Smooth muscle cell (in vitro differentiated cells): ENCODE data around the gene CNTD1. TPM values are rescaled to one million over a fixed set of nuclear protein-coding genes. Genes with fewer than 3 reads are reported as not detected.

Experiments used
- DNase-seq: peaks from one replicate; lab custom pipeline; 2025; ENCODE audit not compliant: unreplicated experiment; lab: John Stamatoyannopoulos, UW
- H2AFZ ChIP-seq: fragments of 200-600 bp; sonication (generic); 2 replicates; pipeline ENCODE4 v1.6.0; 2016; ENCODE audit warnings: antibody characterized with exemption, low read depth, mild to moderate bottlenecking
- H3F3A ChIP-seq: fragments of 200-600 bp; sonication (generic); 2 replicates; pipeline ENCODE4 v1.6.0; 2017; ENCODE audit warnings: antibody characterized with exemption, low read depth
- H3K27ac ChIP-seq: fragments of 200-600 bp; sonication (generic); 2 replicates; pipeline ENCODE4 v1.5.1; 2016; ENCODE audit warnings: low read depth, mild to moderate bottlenecking
- H3K27me3 ChIP-seq: fragments of 200-600 bp; sonication (generic); 2 replicates; pipeline ENCODE4 v1.6.1; 2016; ENCODE audit warnings: low read depth, mild to moderate bottlenecking
- H3K36me3 ChIP-seq: fragments of 200-600 bp; sonication (generic); 2 replicates; pipeline ENCODE4 v1.5.1; 2016; ENCODE audit warnings: low read depth
- H3K4me1 ChIP-seq: fragments of 200-600 bp; sonication (generic); 2 replicates; pipeline ENCODE4 v1.5.1; 2016; ENCODE audit warnings: low read depth
- H3K4me2 ChIP-seq: fragments of 200-600 bp; sonication (generic); 2 replicates; pipeline ENCODE4 v1.6.0; 2016; ENCODE audit warnings: mild to moderate bottlenecking
- H3K4me3 ChIP-seq: fragments of 200-600 bp; sonication (generic); 2 replicates; pipeline ENCODE4 v1.5.1; 2016; ENCODE audit warnings: mild to moderate bottlenecking
- H3K79me2 ChIP-seq: fragments of 200-600 bp; sonication (generic); 2 replicates; pipeline ENCODE4 v1.6.0; 2016; ENCODE audit warnings: low read depth, mild to moderate bottlenecking
- H3K9ac ChIP-seq: fragments of 200-600 bp; sonication (generic); 2 replicates; pipeline ENCODE4 v1.6.0; 2016; ENCODE audit warnings: low read depth
- H3K9me3 ChIP-seq: fragments of 200-600 bp; sonication (generic); replicated peaks from 2 replicates; pipeline ENCODE4 v1.5.1; 2016; ENCODE audit warnings: low read depth
- H4K20me1 ChIP-seq: fragments of 200-600 bp; sonication (generic); 2 replicates; pipeline ENCODE4 v1.6.0; 2016; ENCODE audit warnings: low read depth
- CTCF ChIP-seq: fragments of 200-600 bp; sonication (generic); IDR thresholded peaks from 2 replicates; pipeline ENCODE4 v1.5.1; 2017; ENCODE audit warnings: borderline replicate concordance, mild to moderate bottlenecking, antibody characterized with exemption; ENCODE audit not compliant: insufficient read depth, poor library complexity, severe bottlenecking
- WGBS: methylation state at CpG from one replicate; pipeline ENCODE4 v1.1.7; 2016; ENCODE audit warnings: low lambda C conversion rate; 5-methylcytosine and 5-hydroxymethylcytosine counted together
- polyA plus RNA-seq: library from polyadenylated mRNA; unstranded; fragments of >200 nt; fragmentation: Nextera tagmentation; extraction: Ambion mirVana; gene quantifications from 2 replicates; pipeline ENCODE4 v1.2.1, GENCODE V29; 2016
- total RNA-seq: library from RNA; depleted of rRNA; stranded (reverse); fragments of >200 nt; gene quantifications from 2 replicates; pipeline ENCODE4 v1.2.3, GENCODE V29; 2014

CNTD1 gene
- total and polyA plus RNA-seq, 2 experiments from 2014 or later = 0.17 TPM; not detected in 1

GRCh38 chr17:42846594-42847280, 48.1 kb downstream of the CNTD1 start:
- H3K4me2 ChIP-seq = no peak overlapping the region

GRCh38 chr17:42848093-42848492, 49.4 kb downstream of the CNTD1 start:
- Histone ChIP-seq H3K27ac (no peak overlapping the region), H3K36me3 (no peaks in the 10 kb centered on the region), H3K79me2 (no peaks in the 10 kb centered on the region), H2AFZ (no peak overlapping the region), H3K4me3 (no peak overlapping the region), H3K4me1 (no peaks in the 10 kb centered on the region), H3K9ac (no peak overlapping the region), H3K9me3 (no peaks in the 10 kb centered on the region), H3K27me3 (no peaks in the 10 kb centered on the region), H4K20me1 (peaks cover 6% of the 10 kb centered on the region), H3F3A (no peaks in the 10 kb centered on the region), H3K4me2 (no peak overlapping the region)
- WGBS = 98% methylated on average over 3 of the region's 3 CpGs
- DNase-seq = no peak
- TF ChIP-seq CTCF = no peak

More at GRCh38 chr17:42846594-42847280, 48.1 kb downstream of the CNTD1 start:
- H3K4me3 ChIP-seq = no peak overlapping the region
- TF ChIP-seq CTCF = no peak
- no peak for DNase-seq
- no peaks in the 10 kb centered on the region for H3K79me2 ChIP-seq
- H3K9me3 ChIP-seq = no peaks in the 10 kb centered on the region
- peaks cover 4% of the 10 kb centered on the region for H3K36me3 ChIP-seq
- no peaks in the 10 kb centered on the region for H3K27me3 ChIP-seq
- peaks cover 5% of the 10 kb centered on the region for H3F3A ChIP-seq
- H3K4me1 ChIP-seq = no peaks in the 10 kb centered on the region
- H4K20me1 ChIP-seq = peaks cover 6% of the 10 kb centered on the region
- H3K9ac ChIP-seq = no peak overlapping the region
- 71% methylated on average over 9 of the region's 9 CpGs for WGBS
- no peak overlapping the region for H2AFZ ChIP-seq
- peak overlapping the region; percentile 47 for H3K27ac ChIP-seq

- Histone ChIP-seq H3K79me2 (no peaks in the 10 kb centered on the region), H4K20me1 (peaks cover 6% of the 10 kb centered on the region), H2AFZ (no peak overlapping the region), H3K9ac (no peak overlapping the region), H3K4me2 (no peak overlapping the region), H3K27ac (no peak overlapping the region), H3F3A (no peaks in the 10 kb centered on the region), H3K9me3 (no peaks in the 10 kb centered on the region), H3K27me3 (no peaks in the 10 kb centered on the region), H3K4me3 (no peak overlapping the region), H3K36me3 (no peaks in the 10 kb centered on the region), H3K4me1 (no peaks in the 10 kb centered on the region)
- TF ChIP-seq CTCF = no peak
- WGBS = 88% methylated on average over 9 of the region's 9 CpGs
- DNase-seq = no peak
Measured at GRCh38 chr17:42849031-42849430, 50.4 kb downstream of the CNTD1 start.

GRCh38 chr17:42849451-42850181, 51.0 kb downstream of the CNTD1 start:
- H3K4me2 ChIP-seq = no peak overlapping the region
- no peaks in the 10 kb centered on the region for H3F3A ChIP-seq
- no peaks in the 10 kb centered on the region for H3K36me3 ChIP-seq
- DNase-seq = no peak
- H3K9ac ChIP-seq = no peak overlapping the region
- H2AFZ ChIP-seq = no peak overlapping the region
- H3K9me3 ChIP-seq = no peaks in the 10 kb centered on the region
- TF ChIP-seq CTCF = no peak
- peaks cover 6% of the 10 kb centered on the region for H4K20me1 ChIP-seq
- no peaks in the 10 kb centered on the region for H3K4me1 ChIP-seq
- 87% methylated on average over 8 of the region's 8 CpGs for WGBS
- no peaks in the 10 kb centered on the region for H3K27me3 ChIP-seq
- no peak overlapping the region for H3K4me3 ChIP-seq
- no peaks in the 10 kb centered on the region for H3K79me2 ChIP-seq
- H3K27ac ChIP-seq = no peak overlapping the region
